Aorta (tissue), 5 donors: Measurements from ENCODE around the gene ZNF280C. TPM values are rescaled to one million over a fixed set of nuclear protein-coding genes. Genes with fewer than 3 reads are reported as not detected.

Source experiments
- ATAC-seq: fragments of 200-7000 bp; cut with Tn5 transposase; one replicate; pipeline ENCODE4 v1.9.1; 2022; ENCODE audit warnings: moderate library complexity; ENCODE audit not compliant: low FRiP score
- DNase-seq, 2 donors: peaks; one replicate each; pipeline ENCODE4 v3.0.0-alpha.2; 2020
- H3K27ac ChIP-seq, 2 donors: one replicate each; pipeline ENCODE4 v1.5.1; 2013; ENCODE audit warnings: low read length in 2 of 2, mild to moderate bottlenecking in 2 of 2, moderate library complexity in 2 of 2, control low read depth in 1 of 2, inconsistent platforms in 1 of 2, low read depth in 1 of 2
- H3K27me3 ChIP-seq, 2 donors: one replicate each; pipeline ENCODE4 v1.6.1; 2013; ENCODE audit warnings: control low read depth in 1 of 2, low read length in 1 of 2, mild to moderate bottlenecking in 1 of 2, moderate library complexity in 1 of 2; ENCODE audit not compliant: insufficient read depth in 2 of 2, control insufficient read depth in 1 of 2
- H3K36me3 ChIP-seq, 2 donors: one replicate each; pipeline ENCODE4 v1.6.1; 2013; ENCODE audit warnings: control low read depth in 1 of 2, low read length in 1 of 2, mild to moderate bottlenecking in 1 of 2; ENCODE audit not compliant: insufficient read depth in 2 of 2, control insufficient read depth in 1 of 2
- H3K4me1 ChIP-seq, 2 donors: one replicate each; pipeline ENCODE4 v1.6.1; 2013; ENCODE audit warnings: low read length in 2 of 2, control low read depth in 1 of 2, mild to moderate bottlenecking in 1 of 2, moderate library complexity in 1 of 2; ENCODE audit not compliant: insufficient read depth in 2 of 2, control insufficient read depth in 1 of 2
- H3K4me3 ChIP-seq, 2 donors: one replicate each; pipeline ENCODE4 v1.5.1; 2013; ENCODE audit warnings: low read length in 2 of 2, control low read depth in 1 of 2, mild to moderate bottlenecking in 1 of 2
- H3K9me3 ChIP-seq: one replicate; pipeline ENCODE4 v1.6.1; 2013; ENCODE audit warnings: mild to moderate bottlenecking, low read length; ENCODE audit not compliant: control insufficient read depth
- WGBS, 2 donors: extraction: QIAGEN DNeasy Blood & Tissue Kit; methylation state at CpG; one replicate each; pipeline ENCODE4 v1.1.7; 2013; 5-methylcytosine and 5-hydroxymethylcytosine counted together
- intact Hi-C, 2 donors: fragments of 100-400 bp; cut with DNase I; formaldehyde crosslinking; loops; one replicate each; pipeline versions ENCODE4 v1.14.2 to v1.15.0; 2022
- polyA plus RNA-seq, 2 donors: library from polyadenylated mRNA; stranded (reverse); fragments of 200-250 nt; gene quantifications; one replicate each; pipeline ENCODE4 v1.2.3, GENCODE V29; 2013
- total RNA-seq, 2 donors: library from RNA; stranded (reverse); fragmentation: NEBNext Ultra II Directional; extraction: Animal tissue kit (Norgen Biotek cat#: 25700); gene quantifications; one replicate each; pipeline ENCODE4 v1.2.1, GENCODE V29; 2021
- donor health status: healthy with polysubstance abuse.
- donor health status: Bipolar disorder and iron deficiency.
- donor health status: DM: no; HTN: no; CAD: no.
- donor health status: DM: no; HTN: no; CAD: no.
- donor health status: DM: yes; HTN: yes; CAD: no.

The ZNF280C gene
- total and polyA plus RNA-seq, 4 donors = 0.75 to 5.0 (median 3.0) TPM

DNA sequence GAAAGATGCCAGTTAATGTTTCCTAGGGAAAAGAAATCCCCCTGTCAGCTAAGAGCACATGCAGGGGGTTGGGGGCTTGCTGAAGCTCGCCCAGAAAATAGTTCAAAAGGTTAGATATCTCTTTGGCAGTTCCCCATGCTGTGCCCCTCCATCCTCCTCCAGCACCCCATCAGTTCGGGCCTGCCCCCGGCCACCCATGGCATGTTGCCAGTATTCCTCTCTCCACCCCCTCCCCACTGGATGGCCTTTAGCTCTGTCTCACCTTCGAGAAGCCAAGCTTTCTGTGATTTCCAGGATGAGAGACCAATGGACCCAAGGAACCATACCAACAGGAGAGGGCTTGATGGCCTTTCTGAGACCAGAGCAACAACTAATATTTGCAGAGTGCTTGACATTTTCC lies 91.8 kb downstream of the ZNF280C start:
- intact Hi-C loops = no loop called here

DNA sequence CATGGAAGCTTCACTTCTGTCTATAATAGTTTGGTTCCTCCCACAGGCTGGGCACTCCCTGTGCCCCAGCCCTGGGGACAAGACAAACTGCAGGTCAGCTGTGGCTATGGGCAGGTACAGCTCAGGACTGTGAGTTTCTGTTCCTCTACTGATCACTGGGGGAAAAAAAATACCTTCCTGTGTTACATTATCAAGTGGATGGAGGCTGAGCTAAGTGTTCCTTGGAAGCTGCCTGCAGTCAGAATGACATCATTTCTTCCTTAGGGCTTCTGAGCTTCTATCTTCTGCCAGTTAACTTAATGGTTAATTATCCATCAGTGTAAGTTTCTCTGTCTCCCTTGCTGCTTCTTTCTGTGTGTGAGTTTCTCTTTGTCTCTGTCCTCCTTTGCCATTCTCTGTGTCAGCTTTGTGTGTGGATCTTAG lies 92.3 kb downstream of the ZNF280C start:
- Histone ChIP-seq H3K4me3 (no peak overlapping the region), H3K27ac (no peak overlapping the region), H3K9me3 (no peaks in the 10 kb centered on the region), H3K36me3 (no peaks in the 10 kb centered on the region), H3K27me3 (no peaks in the 10 kb centered on the region), H3K4me1 (peaks cover 0 to 2% of the 10 kb centered on the region in 2 donors)
- ATAC-seq = no peak
- no peak for DNase-seq
- intact Hi-C loops = no loop called here

More for the DNA sequence above, 91.8 kb downstream of the ZNF280C start:
- peaks cover 0 to 2% of the 10 kb centered on the region in 2 donors for H3K4me1 ChIP-seq
- DNase-seq (no peak), ATAC-seq (no peak)
- WGBS, 2 donors = 60 to 88% methylated on average over 4 of the region's 4 CpGs
- H3K4me3 ChIP-seq = no peak overlapping the region
- no peaks in the 10 kb centered on the region for H3K27me3 ChIP-seq
- H3K36me3 ChIP-seq = no peaks in the 10 kb centered on the region
- no peaks in the 10 kb centered on the region for H3K9me3 ChIP-seq
- no peak overlapping the region for H3K27ac ChIP-seq

DNA sequence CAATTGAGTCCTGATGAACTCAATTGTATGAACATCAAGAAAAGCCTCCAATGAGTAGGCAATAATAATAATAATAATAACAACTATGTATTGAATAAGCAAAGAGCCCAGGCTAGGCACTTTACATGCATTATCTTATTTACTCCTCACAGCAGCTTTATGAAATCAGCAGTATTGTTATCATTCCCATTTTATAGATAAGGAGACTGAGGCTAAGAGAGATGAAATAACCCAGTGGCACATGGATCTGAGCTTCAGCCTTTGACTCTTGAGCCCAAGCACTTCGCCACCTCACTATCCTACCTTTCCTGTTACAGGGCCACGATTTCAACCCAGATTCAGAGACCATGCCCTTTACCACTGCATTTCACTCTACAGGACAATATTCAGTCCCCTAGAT lies 93.8 kb downstream of the ZNF280C start:
- DNase-seq = no peak
- 81 to 96% methylated on average over 2 of the region's 2 CpGs for WGBS, 2 donors
- H3K27me3 ChIP-seq = no peaks in the 10 kb centered on the region
- no peak overlapping the region for H3K27ac ChIP-seq
- H3K4me3 ChIP-seq = no peak overlapping the region
- no peaks in the 10 kb centered on the region for H3K36me3 ChIP-seq
- peaks cover 0 to 2% of the 10 kb centered on the region in 2 donors for H3K4me1 ChIP-seq
- H3K9me3 ChIP-seq = no peaks in the 10 kb centered on the region
- intact Hi-C loops = loop anchor here in 1 of 2 donors (5.0 kb wide), 1 partner anchor 58 kb away; no protein-coding TSS in a partner anchor
- no peak for ATAC-seq

DNA sequence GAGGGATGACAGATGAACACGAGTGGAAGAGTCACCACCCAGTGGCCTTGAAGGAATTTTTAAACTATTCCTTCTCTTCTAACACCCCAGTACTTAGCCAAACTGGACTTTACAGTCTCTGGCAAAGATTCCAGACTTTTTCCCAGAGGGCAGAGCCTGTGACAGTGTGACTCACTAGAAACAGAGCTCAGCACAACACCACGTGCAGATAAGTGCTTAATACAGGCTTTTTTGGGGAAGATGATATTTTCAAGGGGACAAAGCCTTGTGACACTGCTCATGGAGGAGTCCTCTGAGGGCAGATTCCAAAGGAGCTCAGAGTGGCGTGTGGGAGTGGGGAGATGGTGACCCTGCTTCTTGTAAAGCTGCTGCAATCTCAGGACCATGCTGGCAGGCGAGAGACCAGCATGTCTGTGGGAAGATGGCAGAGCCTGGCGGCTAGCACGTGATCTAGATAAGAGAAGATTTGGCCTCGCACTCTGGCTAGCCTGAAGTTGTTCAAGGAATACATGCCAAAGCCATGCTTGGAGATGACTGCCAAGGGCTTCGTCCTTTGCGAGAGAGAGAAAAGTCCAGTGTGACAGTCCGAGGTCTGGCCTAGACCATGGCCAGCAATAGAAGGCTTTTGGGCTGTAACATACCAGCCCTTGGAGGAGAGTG lies 94.5 kb downstream of the ZNF280C start:
- 5 to 30% methylated on average over 10 of the region's 10 CpGs for WGBS, 2 donors
- H3K9me3 ChIP-seq = no peaks in the 10 kb centered on the region
- H3K27ac ChIP-seq = peak overlapping the region in 1 of 2 donors; percentile 32
- H3K4me1 ChIP-seq = peaks cover 0 to 2% of the 10 kb centered on the region in 2 donors
- H3K27me3 ChIP-seq = no peaks in the 10 kb centered on the region
- no peaks in the 10 kb centered on the region for H3K36me3 ChIP-seq
- DNase-seq (peak in 1 of 2 donors; percentile 50), ATAC-seq (peak; percentile 83)
- no peak overlapping the region for H3K4me3 ChIP-seq
- intact Hi-C loops = loop anchor here in 1 of 2 donors (5.0 kb wide), 1 partner anchor 57 kb away; no protein-coding TSS in a partner anchor

DNA sequence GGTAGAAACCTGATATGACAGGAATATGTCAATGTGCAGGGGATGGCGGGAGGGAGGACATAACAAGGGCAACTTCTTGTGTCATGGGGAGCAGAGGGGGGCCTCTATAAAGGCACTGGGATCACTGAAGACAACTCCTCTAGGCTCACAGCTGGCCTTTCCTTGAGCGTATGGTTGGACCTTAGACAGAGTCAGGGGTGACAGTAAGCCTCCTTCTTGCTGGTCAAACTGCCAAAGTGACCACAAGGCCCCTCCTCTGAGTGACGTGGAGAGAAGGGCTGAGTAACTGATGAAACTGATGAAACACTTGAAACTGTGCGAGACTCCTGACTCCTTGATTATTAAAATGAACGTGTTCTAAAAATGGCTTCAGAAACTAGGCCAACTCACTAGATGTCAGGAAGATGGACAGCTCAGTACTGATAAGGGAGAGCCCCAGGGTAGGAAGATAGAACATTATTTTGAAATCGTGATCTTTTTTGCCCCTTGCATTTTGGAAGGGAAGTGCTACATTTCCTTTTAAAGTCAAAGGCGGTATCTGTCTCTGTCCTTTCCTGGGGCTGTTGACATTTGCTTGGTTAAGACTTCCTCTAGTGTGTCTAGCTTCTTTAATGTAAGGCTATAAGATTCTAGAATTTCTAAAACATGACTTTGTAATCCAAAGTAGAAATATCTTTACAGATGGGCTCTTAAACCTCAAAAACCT lies 95.4 kb downstream of the ZNF280C start:
- no peak overlapping the region for H3K4me3 ChIP-seq
- H3K27ac ChIP-seq = no peak overlapping the region
- whole genome bisulfite sequencing, 2 donors = 21 to 37% methylated on average over 7 of the region's 7 CpGs
- no peaks in the 10 kb centered on the region for H3K36me3 ChIP-seq
- peak in 1 of 2 donors; percentile 75 for DNase-seq
- peaks cover 0 to 2% of the 10 kb centered on the region in 2 donors for H3K4me1 ChIP-seq
- no peaks in the 10 kb centered on the region for H3K27me3 ChIP-seq
- H3K9me3 ChIP-seq = no peaks in the 10 kb centered on the region
- peak; percentile 33 for ATAC-seq
- intact Hi-C loops = loop anchor here in 1 of 2 donors (5.0 kb wide), 1 partner anchor 56 kb away; no protein-coding TSS in a partner anchor

DNA sequence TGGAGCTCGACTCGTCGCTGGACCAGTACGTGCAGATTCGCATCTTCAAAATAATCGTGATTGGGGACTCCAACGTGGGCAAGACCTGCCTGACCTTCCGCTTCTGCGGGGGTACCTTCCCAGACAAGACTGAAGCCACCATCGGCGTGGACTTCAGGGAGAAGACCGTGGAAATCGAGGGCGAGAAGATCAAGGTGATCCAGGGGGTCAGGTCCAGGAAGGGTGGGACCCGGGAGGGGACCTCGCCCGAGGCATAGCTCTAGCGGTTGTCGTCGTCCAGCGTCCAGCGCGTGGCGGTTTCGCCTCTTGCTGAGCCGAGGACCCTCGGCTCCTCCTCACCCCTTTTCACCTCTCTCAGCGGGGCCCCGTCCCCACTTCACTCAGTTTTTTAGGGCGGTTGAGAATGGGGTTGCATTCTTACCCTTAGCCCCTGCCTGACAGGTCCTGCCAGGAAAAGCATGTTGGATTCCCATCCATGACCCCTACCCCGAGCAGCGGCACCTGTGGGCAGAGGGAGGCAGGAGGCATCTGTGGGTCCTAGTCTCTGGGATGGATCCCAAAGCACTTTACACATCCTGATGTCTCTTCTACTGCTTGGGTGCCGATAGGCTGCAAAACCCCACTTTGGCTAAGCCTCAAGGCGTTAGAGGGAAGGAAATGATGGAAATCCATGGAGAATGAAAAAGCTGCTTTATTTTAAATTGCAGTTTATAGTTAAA lies 96.4 kb downstream of the ZNF280C start:
- Histone ChIP-seq H3K4me3 (no peak overlapping the region), H3K27me3 (no peaks in the 10 kb centered on the region), H3K4me1 (peaks cover 0 to 2% of the 10 kb centered on the region in 2 donors), H3K9me3 (no peaks in the 10 kb centered on the region), H3K27ac (no peak overlapping the region), H3K36me3 (no peaks in the 10 kb centered on the region)
- intact Hi-C loops = loop anchor here in 1 of 2 donors (5.0 kb wide), 1 partner anchor 55 kb away; no protein-coding TSS in a partner anchor
- ATAC-seq = no peak
- no peak for DNase-seq
- 25 to 41% methylated on average over 34 of the region's 34 CpGs for WGBS, 2 donors

DNA sequence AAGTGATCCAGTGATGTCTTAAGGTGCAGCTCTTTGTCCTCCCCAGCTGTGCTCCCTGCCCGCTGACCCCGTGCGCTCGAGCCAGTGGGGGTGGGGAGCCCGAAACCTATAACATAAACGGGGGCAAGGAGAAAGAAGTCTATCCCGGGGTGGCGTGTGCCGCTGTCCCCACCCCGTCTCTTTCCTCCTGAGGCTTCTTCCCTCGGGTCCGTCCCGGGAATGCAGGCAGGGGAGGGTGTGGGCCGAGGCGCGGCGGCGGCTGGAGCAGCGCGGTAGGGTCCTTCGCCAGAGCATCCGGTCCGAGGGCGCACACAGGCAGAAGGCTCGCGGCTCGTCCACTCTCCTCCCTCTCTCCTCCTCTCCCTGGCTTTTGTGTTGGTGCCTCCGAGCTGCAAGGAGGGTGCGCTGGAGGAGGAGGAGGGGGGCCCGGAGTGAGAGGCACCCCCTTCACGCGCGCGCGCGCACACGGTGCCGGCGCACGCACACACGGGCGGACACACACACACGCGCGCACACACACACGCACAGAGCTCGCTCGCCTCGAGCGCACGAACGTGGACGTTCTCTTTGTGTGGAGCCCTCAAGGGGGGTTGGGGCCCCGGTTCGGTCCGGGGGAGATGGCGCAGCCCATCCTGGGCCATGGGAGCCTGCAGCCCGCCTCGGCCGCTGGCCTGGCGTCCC lies 97.1 kb downstream of the ZNF280C start, which contains the start of gene RAB33A:
Gene RAB33A (plus strand): TSS at position 517 of the 681 bp plus-strand sequence. CDS start 101 bp downstream, at position 618.
- H3K27me3 ChIP-seq = no peaks in the 10 kb centered on the region
- intact Hi-C loops = loop anchor here in 1 of 2 donors (5.0 kb wide), 1 partner anchor 54 kb away; no protein-coding TSS in a partner anchor
- H3K9me3 ChIP-seq = no peaks in the 10 kb centered on the region
- 1 to 40% methylated on average over 54 to 61 of the region's 61 CpGs for WGBS, 2 donors
- no peak within 1 kb of the TSS for H3K4me3 ChIP-seq
- no peak within 1 kb of the TSS for H3K27ac ChIP-seq
- peaks cover 0 to 2% of the 10 kb centered on the region in 2 donors for H3K4me1 ChIP-seq
- DNase-seq (peak in 1 of 2 donors; percentile 53), ATAC-seq (peak; percentile 5)
- no peaks in the 10 kb centered on the region for H3K36me3 ChIP-seq
